ENCODE measurements around the gene GCAT.

The GCAT gene

DNA sequence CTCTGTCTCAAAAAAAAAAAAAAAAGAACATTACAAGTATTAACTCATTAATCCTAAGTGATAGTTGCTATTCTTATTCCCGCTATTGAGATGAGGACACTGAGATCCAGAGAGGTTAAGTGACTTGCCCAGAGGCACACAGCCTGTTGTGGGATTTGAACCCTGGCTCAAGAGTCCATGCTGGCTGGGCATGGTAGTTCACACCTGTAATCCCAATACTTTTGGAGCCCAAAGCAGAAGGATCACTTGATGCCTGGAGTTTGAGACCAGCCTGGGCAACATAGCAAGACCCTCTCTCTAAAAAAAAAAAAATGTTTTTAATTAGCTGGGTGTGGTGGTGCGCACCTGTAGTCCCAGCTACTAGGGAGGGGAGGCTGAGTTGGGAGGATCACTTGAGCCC, 4.1 kb downstream of the GCAT start:
- DNase-seq = no peak

DNA sequence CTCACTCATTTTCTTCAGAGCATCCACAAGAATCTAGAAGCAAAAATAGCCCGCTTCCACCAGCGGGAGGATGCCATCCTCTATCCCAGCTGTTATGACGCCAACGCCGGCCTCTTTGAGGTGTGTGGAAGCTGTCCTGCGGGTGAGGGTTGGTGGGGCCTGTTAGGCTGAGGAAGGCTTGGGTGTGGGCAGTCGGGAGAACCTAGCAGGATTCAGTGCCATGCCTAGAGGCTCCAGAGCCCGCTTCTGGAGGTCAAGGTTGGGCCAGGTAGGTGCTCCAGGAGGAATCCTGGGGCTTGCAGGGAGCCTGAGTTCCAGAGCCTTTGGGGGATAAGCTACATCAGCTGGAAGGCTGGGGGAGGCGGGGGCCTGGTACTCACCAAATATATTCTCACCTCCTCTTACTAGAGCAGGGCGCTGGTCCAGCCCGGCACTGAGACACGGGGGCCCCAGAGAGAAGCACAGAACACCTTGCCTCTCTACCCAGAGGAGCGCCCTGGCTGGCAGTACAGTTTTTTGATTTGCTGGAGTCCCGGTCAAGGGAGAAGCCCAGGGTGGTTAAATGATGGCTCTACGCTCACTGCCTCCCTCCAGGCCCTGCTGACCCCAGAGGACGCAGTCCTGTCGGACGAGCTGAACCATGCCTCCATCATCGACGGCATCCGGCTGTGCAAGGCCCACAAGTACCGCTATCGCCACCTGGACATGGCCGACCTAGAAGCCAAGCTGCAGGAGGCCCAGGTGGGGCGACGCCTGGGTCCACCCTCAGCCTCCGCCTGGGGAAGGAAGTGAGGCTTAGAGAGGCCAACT, 5.3 kb downstream of the GCAT start:
- DNase-seq = no peak

DNA sequence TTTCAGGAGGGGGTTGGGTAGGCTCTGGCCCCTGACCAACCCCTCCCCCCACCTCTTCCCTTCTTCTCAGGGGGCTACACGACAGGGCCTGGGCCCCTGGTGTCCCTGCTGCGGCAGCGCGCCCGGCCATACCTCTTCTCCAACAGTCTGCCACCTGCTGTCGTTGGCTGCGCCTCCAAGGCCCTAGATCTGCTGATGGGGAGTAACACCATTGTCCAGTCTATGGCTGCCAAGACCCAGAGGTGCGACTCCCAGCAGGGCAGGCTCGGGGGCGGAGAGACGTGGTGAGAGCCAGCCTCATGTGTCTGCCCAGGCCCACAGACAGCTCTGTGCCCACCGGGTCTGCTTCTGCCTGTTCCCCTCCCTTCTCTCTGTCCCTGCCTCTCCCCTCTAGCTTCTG, 7.9 kb downstream of the GCAT start:
- DNase-seq = no peak

DNA sequence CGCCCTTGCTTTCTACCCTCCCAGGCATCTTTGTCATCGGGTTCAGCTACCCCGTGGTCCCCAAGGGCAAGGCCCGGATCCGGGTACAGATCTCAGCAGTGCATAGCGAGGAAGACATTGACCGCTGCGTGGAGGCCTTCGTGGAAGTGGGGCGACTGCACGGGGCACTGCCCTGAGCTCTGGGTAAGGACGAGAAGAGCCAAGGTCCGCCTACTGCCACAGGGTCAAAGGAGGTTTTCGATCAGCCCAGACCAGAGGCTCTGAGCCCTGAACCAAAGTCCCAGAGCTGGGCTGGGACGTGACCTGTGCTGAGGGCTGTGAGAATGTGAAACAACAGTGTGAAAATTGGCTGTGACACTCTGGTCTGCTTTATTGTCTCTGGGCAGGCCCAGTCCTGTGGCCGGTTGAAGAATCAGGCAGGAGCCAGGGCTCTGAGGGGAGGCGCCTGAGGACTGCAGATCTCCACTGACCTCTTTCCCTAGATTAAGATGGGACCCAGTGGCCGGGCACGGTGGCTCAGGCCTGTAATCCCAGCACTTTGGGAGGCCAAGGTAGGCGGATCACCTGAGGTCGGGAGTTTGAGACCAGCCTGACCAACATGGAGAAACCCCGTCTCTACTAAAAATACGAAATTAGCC, 8.9 kb downstream of the GCAT start:
- DNase-seq = no peak

DNA sequence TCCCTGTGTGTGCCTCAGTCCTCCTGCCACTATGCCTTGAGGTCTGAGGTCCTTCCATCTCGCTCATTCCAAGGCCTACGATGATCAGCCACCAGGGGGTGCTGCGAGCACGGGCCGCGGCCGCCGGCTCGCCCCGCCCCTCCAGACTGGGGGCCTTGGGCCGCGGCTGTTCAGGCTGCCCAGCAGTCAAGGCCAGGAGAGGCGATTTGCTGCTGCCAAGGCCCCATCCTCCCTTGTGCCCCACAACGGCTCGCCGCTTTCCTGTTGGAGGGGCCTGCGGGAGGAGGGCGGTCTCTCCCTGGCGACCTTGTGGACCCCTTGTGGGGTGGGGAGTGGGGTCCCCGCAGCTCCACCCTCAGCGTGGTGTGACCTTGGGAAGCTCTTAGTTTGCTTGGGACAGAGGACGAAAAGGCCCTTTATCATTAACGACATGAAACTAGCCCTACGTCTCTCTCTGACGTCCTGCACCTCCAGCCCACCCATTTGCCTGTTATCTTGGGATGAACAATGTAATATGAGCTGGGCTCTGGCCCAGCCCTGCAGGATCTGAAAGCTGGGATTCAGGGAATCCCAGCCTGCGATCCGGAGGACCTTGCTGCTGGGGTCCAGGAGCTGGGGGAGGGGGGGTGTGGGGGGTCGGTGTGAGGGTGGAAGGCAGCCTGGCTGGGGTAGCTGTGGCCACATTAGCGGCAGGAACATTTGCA, 10.1 kb downstream of the GCAT start:
- peak; percentile 71 for DNase-seq

DNA sequence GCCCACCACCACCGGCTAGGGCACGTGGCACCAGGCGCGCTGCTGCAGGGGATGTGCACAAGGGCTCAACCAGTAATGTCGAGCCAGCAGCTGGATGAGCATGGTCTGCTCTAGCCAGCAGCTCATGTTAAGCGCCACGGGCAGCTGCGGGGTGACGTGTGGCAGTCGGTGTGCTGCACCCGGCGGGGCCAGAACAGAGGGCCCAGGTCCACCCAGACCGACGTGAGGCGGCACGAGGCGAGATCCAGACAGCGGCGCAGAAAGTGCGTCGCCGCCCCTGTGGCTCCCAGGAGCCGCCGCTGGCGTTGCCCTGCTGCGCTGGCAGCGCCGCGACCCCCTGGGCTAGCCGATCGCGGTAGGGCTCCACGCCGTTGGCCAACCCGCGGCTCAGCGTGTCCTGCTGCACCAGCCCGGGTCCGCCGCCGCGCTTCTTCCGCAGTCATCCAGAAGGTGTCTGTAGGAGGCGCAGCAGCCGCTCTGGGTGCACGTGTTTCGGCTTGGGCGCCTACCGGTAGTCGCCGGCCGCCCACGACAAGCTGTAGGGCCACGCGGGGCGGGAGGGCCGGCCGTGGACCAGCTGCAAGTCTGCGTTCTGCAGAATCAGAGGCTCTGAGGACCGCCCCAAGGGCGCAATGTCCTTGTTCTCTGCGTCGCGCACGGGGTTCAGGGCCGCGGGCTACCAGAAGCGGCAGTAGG, 10.8 kb downstream of the GCAT start:
- peak; percentile 44 for DNase-seq

DNA sequence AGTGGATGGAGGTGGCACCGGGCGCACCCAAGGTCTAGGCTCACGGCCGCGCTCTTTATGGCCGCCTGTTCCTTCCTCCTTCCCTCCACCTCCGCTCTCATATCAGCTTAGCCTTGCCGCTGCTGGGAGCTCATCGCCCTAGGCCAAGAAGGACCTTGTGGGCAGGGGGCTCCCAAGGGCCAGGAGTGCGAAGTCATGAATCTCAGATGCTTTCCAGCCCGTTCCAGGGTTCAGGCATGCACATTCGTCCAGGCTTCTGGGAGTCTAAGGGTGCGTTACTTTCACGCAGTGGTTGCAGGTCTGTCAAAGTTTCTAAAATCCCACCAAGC, 11.3 kb downstream of the GCAT start:
- DNase-seq = no peak

DNA sequence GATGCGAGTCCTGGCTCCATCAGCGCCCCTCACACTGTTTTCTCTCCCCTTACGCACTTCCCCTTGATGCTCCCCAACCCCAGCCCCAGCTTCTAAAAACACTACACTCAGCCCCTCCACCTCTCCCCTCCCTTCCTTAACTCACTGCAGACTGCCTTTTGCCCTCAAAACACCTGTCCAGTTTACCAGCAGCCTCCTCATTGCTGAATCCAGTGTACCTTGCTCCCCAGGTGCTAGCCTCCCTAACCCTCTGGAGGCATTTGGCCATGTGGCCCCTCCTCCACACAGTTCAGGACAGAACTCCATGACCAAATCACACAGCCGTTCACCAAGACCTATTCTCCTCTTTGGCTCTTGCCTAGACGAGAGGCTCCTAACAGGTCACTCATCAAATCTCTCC, 12.6 kb downstream of the GCAT start:
- no peak for DNase-seq

DNA sequence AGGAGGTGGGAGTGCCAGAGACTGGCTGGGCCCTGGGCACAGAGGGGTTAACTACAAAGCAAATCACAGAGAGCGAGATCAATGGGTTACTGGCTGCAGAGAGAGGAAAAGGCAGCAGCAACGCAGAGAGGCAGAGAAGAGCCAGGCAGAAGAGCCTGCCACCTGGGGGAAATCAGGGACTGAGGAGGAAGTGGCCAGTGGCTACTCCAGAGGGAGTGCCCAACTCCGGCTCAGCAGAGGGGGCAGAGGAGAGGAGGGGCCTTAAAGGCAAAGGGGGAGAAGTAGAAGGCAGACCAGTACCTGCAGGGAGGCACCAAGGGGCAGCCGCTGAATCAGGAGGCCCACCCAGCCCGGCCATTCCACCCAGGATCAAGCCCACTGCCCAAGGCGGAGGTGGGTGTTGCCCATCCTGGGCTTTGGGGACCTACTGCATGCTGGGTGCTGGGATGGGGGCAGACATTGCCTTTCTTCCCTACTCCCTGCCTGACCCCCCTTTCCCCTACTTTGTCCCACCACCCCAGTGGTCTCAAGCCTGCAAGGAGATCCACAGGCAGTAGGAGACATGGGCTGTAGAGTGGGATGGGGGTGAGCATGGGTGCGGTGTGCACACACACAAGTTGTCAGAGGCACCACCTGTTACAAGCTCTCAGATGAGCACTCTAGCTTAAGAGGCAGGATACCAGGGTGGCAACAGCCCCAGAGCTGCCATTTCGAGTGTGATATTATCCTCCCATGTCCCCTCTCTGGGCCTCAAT, 14.5 kb downstream of the GCAT start:
- no peak for DNase-seq

DNA sequence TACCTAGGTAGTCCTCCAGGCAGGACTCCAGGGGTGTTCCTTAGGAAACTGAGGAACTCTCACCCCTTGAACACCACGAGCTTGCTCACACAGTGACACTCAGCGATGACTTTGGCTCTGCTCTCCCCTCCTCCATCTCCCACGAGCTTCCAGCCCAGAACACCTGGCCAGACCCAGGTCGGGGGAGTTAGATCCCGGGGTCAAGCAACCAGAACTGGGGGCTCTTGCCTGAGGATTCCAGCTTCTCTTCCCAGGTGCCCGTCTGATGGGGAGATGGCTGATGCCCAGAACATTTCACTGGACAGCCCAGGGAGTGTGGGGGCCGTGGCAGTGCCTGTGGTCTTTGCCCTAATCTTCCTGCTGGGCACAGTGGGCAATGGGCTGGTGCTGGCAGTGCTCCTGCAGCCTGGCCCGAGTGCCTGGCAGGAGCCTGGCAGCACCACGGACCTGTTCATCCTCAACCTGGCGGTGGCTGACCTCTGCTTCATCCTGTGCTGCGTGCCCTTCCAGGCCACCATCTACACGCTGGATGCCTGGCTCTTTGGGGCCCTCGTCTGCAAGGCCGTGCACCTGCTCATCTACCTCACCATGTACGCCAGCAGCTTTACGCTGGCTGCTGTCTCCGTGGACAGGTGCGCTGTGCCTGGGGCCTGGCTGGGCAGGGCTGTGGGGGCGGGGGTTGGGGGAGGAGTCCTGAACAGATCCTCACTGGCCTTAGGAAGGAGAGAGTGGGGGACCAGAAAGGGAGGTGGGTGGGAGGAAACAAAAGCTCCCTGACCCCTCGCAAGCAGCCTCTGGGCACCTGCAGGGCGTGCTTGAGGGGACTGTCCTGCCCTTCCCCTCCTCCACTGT, 15.6 kb downstream of the GCAT start, which contains the start of gene GALR3:
GALR3 (plus strand) TSS at position 249 of the 852 bp plus-strand sequence; CDS start at position 274, 25 bp downstream.
- no peak for DNase-seq

DNA sequence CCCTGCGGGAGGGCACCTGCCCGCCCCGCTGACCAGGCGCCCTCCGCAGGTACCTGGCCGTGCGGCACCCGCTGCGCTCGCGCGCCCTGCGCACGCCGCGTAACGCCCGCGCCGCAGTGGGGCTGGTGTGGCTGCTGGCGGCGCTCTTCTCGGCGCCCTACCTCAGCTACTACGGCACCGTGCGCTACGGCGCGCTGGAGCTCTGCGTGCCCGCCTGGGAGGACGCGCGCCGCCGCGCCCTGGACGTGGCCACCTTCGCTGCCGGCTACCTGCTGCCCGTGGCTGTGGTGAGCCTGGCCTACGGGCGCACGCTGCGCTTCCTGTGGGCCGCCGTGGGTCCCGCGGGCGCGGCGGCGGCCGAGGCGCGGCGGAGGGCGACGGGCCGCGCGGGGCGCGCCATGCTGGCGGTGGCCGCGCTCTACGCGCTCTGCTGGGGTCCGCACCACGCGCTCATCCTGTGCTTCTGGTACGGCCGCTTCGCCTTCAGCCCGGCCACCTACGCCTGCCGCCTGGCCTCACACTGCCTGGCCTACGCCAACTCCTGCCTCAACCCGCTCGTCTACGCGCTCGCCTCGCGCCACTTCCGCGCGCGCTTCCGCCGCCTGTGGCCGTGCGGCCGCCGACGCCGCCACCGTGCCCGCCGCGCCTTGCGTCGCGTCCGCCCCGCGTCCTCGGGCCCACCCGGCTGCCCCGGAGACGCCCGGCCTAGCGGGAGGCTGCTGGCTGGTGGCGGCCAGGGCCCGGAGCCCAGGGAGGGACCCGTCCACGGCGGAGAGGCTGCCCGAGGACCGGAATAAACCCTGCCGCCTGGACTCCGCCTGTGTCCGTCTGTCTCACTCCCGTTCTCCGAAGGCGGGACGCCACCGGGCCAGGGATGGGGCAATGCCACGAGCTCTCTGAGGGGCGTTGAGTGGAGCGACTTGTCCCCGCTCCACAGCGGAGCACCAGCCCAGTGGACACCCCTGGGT, 17.2 kb downstream of the GCAT start:
- no peak for DNase-seq

DNA sequence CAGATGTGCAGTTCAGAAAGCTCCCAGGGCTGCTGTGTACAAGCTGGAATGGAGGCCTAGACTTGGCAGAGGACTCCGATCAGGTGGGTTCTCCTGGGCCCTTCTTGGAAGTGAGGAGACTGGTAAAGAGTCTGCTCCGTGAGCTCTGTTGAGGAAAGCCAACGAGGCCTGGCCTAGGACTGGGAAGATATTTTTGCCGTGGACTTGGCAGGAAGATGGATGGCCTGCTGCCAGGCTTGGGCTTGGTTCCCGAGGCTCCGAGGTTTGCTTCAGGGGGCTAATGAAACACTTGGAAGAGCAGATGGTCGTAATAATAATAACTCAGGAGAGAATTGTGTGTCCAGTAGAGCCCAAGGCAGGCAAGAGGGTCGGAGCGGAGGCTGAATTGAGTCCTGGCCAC, 19.3 kb downstream of the GCAT start:
- no peak for DNase-seq

DNA sequence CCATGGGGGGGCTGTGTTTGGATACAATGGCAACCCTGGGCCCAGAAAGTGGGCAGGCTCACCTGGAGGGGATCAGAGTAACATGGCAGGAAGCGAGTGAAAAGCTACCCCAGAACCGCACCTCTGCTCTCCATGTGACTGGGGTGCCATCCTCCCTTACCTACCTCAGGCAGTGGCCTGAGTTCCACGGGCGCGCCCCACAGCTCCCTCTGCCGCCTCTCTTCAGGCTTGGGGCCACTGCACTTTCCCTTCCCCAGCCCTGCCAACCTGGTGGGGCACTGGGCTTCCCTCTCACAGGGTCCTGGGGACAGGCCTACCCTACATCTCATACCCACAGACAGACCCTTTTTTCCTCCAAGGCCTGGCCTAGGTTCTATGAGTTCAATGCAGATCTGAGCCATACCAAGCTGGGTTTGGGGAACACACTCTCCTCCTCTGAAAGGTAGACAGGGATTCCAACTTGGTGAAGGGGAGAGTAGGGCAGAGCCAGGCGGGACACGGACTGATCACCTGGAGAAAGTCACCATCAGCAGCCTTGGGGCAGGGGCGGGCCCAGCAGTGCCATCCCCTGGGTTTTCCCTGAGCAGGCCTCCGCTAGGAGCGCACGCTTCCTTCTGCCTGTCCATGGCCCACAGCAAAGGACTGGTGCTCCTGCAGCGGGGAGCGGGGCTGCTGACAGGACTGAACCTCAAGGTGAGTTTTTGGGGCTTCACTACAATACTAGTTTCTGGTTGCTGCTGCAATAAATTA, 22.5 kb downstream of the GCAT start:
- no peak for DNase-seq

DNA sequence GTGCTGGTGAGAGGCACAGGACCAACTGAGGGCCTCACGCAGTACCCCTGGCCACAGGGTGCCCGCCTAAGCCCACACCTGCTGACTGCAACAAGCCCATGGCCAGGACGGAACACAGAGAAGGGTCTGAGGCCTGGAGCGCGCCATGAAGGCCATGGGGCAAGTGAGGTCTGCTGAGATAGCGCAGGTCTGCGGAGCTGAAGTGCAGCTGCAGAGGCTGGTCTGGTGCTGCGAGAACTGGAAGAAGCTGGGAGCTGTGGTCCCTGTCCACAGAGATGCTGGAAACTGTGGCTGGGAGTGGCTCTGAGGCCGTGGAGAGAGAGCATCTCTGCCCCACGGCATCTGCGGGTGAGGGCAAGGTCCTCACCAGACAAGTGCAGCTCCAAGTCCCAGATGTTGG, 23.7 kb downstream of the GCAT start:
- no peak for DNase-seq

DNA sequence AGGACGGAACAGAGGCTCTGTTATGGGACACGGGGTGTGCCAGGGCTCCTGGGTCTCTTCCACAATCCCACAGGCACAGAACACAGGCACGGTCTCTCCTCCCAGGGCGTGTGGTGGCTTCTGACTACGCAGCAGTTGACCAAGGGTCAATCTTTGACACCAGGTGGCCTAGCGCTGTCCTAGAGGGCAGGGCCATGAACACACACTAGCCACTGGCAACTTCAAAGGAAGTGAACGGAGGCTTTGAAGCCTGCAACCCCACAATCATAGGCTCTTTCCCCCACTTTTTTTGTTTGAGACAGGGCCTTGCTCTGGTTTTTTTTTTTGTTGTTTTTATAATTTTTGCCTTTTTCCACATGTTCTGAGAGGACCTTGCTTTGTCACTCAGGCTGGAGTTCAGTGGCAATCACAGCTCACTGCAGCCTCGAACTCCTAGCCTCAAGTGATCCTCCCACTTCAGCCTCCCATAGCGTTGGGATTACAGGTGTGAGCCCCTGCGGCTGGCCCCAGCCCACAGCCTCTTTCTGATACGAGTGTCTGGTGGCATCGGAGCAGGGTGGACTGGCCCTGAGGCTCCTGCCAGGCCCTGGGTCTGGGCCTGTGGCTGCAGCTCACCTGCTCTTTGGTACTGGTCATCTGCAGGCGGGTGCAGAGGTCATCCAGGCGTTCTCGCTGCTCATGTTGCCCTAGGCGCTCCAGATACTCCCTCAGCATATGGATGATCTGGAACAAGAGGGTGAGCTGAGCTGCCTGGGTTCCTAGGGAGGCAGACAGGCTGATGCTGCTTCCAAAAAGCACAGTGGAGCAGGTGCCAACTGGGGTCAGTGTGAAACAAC, 24.5 kb downstream of the GCAT start:
- no peak for DNase-seq

DNA sequence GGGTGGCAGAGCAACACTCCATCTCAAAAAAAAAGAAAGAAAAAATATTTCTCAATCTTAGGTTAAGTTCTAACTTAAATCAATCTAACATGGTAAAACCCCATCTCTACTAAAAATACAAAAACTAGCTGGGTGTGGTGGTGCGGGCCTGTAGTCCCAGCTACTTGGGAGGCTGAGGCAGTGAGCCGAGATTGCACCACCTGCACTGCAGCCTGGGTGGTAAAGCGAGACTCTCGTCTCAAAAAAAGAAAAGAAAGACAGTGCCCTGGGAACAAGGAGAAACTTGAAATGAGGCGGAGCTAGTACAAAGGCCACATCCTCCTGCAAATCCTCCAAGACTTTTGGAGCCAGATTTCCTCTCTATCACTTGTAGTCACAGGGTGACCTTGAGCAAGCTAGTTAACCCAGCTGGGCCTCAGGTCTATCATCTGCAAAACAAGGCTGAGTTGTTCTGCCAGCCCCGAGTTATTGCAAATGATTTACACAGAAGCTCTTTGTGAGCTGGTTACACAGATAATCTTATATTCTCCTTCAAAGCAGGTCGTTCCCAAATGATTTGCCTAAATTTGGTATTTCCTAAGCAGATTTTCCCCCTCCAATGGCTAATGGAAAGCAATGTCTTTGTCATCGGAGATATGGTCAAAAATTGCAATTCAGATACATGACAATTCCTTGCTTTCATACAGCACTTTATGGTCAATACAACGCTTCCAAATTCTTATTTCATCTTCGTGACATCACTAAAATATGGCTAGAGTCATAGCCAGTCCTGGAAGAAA, 34.5 kb downstream of the GCAT start:
- no peak for DNase-seq

DNA sequence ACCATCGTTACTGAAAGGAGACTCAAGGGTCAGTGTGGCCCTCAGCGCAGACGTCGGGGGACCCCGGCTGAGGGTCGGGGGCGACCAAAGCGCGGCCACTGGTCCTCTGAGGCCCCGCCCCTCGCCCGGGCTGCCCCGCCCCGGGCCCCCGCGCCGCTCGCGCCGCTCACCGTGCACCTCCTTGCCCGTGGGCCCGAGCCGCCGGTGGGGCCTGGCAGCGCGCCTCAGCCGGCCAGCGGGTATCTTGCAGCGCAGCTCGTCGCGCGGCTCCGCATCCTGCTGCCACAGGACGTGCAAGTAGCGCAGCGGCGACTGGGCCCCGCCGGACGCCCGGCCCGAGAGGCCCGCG, 36.0 kb downstream of the GCAT start:
- DNase-seq = no peak

DNA sequence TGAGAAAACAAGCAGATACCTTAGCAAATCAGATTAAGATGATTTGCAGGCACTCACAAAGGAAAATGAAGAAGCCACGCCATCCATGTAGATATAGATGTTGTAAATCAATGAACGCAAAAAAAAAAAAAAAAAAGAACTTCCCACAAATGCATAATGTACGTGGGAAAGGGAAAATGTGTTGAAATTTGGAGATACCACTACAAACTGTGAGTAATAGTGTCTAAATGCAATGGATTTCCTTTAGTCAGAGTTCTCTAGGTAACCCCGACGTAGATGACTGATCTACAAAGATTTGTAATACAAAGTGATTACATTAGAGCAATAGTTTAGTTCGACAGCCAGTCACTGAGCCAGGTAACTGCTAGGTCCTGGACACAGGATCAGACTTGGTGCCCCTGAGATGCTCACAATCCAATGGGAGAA, 37.2 kb downstream of the GCAT start:
- DNase-seq = no peak

All from fibroblast of skin of right quadriceps (primary cell).